ENCODE results near the gene OSBPL2. TPM values are rescaled to one million over a fixed set of nuclear protein-coding genes. Genes with fewer than 3 reads are reported as not detected.

Gene OSBPL2
- total and polyA plus RNA-seq, 4 donors: 9.9 to 19.7 (median 12.3) TPM

- 91% methylated on average over 11 of the region's 11 CpGs for WGBS
- DNase-seq (ENCODE audit: low spot score): no peak
- H3K36me3 ChIP-seq (ENCODE audit: control insufficient read depth in 4 of 4, insufficient read depth in 3 of 4, low read depth in 1 of 4, low read length in 3 of 4): peaks cover 3 to 46% (median 17%) of the 10 kb centered on the region in 4 donors
- TF ChIP-seq RAD21 (IDR thresholded peaks at IDR 0.05) (no peak), EGR1 (IDR thresholded peaks at IDR 0.05; ENCODE audit: low read depth in 2 of 2) (no peak), MAX (IDR thresholded peaks at IDR 0.05) (no peak), YY1 (IDR thresholded peaks at IDR 0.05) (no peak), SP1 (IDR thresholded peaks at IDR 0.05) (no peak), REST (IDR thresholded peaks at IDR 0.05) (no peak), FOXA2 (IDR thresholded peaks at IDR 0.05) (no peak), GABPA (IDR thresholded peaks at IDR 0.05 in 1 of 2, conservative IDR thresholded peaks at IDR 0.05 in 1 of 2) (no peak), TAF1 (conservative IDR thresholded peaks at IDR 0.05) (no peak), ATF3 (IDR thresholded peaks at IDR 0.05) (no peak)
- no peaks in the 10 kb centered on the region for H3K27me3 ChIP-seq (ENCODE audit: control insufficient read depth in 4 of 4, insufficient read depth in 4 of 4, low read length in 3 of 4)
- no peak overlapping the region for H3K4me3 ChIP-seq (ENCODE audit: low read depth in 1 of 3, low read length in 3 of 3)
- no peak overlapping the region for H3K27ac ChIP-seq (ENCODE audit: low read depth in 1 of 2, low read length in 2 of 2)
- no peak overlapping the region for H3K9ac ChIP-seq (ENCODE audit: low read depth in 1 of 2, low read length in 2 of 2)
- H3K4me1 ChIP-seq (ENCODE audit: control insufficient read depth in 4 of 4, insufficient read depth in 4 of 4, low read length in 3 of 4): no peaks in the 10 kb centered on the region
- no peaks in the 10 kb centered on the region for H3K9me3 ChIP-seq (ENCODE audit: control insufficient read depth in 4 of 4, low read length in 3 of 4)
Observed at GRCh38 chr20:62336329-62336728, 98.0 kb downstream of the OSBPL2 start.

GRCh38 chr20:62336775-62337557, 98.6 kb downstream of the OSBPL2 start:
- Histone ChIP-seq H3K27ac (ENCODE audit: low read depth in 1 of 2, low read length in 2 of 2) (no peak overlapping the region), H3K9ac (ENCODE audit: low read depth in 1 of 2, low read length in 2 of 2) (no peak overlapping the region), H3K9me3 (ENCODE audit: control insufficient read depth in 4 of 4, low read length in 3 of 4) (no peaks in the 10 kb centered on the region), H3K36me3 (ENCODE audit: control insufficient read depth in 4 of 4, insufficient read depth in 3 of 4, low read depth in 1 of 4, low read length in 3 of 4) (peaks cover 3 to 41% (median 17%) of the 10 kb centered on the region in 4 donors), H3K4me3 (ENCODE audit: low read depth in 1 of 3, low read length in 3 of 3) (no peak overlapping the region), H3K4me1 (ENCODE audit: control insufficient read depth in 4 of 4, insufficient read depth in 4 of 4, low read length in 3 of 4) (no peaks in the 10 kb centered on the region), H3K27me3 (ENCODE audit: control insufficient read depth in 4 of 4, insufficient read depth in 4 of 4, low read length in 3 of 4) (no peaks in the 10 kb centered on the region)
- no peak for TF ChIP-seq SP1 (IDR thresholded peaks at IDR 0.05)
- TF ChIP-seq CTCF (IDR thresholded peaks at IDR 0.05; ENCODE audit: low read depth, low read length, missing input control): no peak
- no peak for TF ChIP-seq ATF3 (IDR thresholded peaks at IDR 0.05)
- TF ChIP-seq MAX (IDR thresholded peaks at IDR 0.05): no peak
- TF ChIP-seq RXRA (IDR thresholded peaks at IDR 0.05): no peak
- no peak for TF ChIP-seq ZBTB33 (IDR thresholded peaks at IDR 0.05)
- TF ChIP-seq HNF4G (IDR thresholded peaks at IDR 0.05): no peak
- TF ChIP-seq GABPA (IDR thresholded peaks at IDR 0.05 in 1 of 2, conservative IDR thresholded peaks at IDR 0.05 in 1 of 2): no peak
- TF ChIP-seq FOXA1 (IDR thresholded peaks at IDR 0.05): no peak
- no peak for TF ChIP-seq HNF4A (conservative IDR thresholded peaks at IDR 0.05)
- TF ChIP-seq EGR1 (IDR thresholded peaks at IDR 0.05; ENCODE audit: low read depth in 2 of 2): no peak
- no peak for TF ChIP-seq TAF1 (conservative IDR thresholded peaks at IDR 0.05)
- no peak for TF ChIP-seq JUND (IDR thresholded peaks at IDR 0.05)
- no peak for TF ChIP-seq FOXA2 (IDR thresholded peaks at IDR 0.05)
- 96% methylated on average over 53 of the region's 53 CpGs for WGBS
- no peak for DNase-seq (ENCODE audit: low spot score)

Data from liver (tissue), 9 donors.